OCI-LY7 (cell line): ENCODE data around the gene ETS2.

ENCODE experiments used
- CTCF ChIP-seq: fragments of 200-600 bp; sonication (generic); conservative IDR thresholded peaks from 2 replicates; pipeline ENCODE4 v1.5.1; 2014; ENCODE audit warnings: mild to moderate bottlenecking, antibody characterized with exemption, low read length, moderate library complexity, mixed read lengths
- EZH2phosphoT487 ChIP-seq: fragments of 200-600 bp; sonication (generic); IDR thresholded peaks from 2 replicates; pipeline ENCODE4 v1.6.1; 2018; ENCODE audit warnings: low read depth, borderline replicate concordance, mild to moderate bottlenecking, mixed run types, antibody characterized with exemption, low read length, moderate library complexity, mixed read lengths

GRCh38 chr21:38816400-38816977 lies 10.8 kb downstream of the ETS2 start:
- no peak for TF ChIP-seq CTCF
- TF ChIP-seq EZH2phosphoT487, result no peak
